CD4-positive, alpha-beta T cell treated with Interleukin-17A for 4 hours (primary cell): ENCODE measurements around the gene MPHOSPH10.
A peak's percentile ranks its signal among the peaks of the same experiment; 100 is the strongest.
"Not testable (repeated sequence)": the region's sequence is repeated elsewhere in the genome, so short reads cannot be mapped to it uniquely, and the experiment has no call there.

Experiments used
- DNase-seq: peaks from one replicate; pipeline ENCODE4 v3.0.0-alpha.2; 2020; ENCODE audit warnings: mixed read lengths

Gene MPHOSPH10

GRCh38 chr2:71125506-71126294 is 4.7 kb upstream of the MPHOSPH10 start:
- no peak for DNase-seq

- DNase-seq: no peak
Measured at GRCh38 chr2:71126957-71127356, 3.5 kb upstream of the MPHOSPH10 start.

DNA sequence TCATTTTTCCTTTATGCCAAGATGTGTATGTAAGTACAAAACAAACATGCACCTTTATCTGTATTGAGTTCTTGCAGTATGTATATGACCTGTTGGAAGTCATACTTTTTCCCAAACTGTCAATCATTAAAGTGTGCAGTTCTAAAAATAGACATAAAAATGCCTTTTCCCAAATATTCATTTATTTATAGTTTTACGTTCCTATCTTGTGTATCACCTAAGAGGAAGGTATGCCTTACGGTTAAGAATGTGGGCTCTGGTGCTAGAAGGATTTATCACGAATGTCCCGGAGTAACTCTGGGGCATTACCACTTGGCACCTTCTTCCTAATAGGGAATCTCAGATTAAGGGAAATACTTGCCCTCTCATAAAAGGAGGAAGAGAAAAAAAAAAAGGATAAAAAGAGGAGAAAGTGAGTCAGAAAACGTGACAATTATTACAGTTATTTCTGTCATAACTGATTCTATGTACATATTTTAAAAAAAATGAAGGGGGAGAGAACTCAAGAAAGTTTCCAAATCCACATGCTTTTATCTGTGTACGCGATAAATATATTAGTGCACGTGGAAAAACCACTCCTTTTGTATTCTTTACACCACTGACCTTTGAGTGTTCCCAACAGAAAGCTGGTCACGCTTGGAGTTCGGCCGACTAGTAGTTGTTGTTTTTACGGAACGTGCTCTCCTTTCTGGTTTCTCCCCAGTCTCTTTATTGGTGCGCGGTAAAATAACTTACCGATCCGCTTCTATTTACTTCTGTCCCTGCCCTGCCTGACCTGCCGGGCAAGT is 1.1 kb upstream of the MPHOSPH10 start:
- no peak for DNase-seq

DNA sequence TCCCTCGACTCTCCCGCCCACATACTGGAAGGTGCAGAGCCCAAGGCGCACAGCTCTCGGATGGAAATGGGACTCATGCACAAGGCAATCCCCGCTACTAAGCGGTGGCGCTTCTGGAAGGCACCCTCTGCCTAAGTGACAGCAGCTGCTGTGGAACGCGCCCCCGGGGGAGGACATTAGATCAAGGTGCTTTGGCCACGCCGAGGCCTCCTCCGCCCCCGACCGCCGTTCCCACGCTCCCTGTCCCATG is 607 bp upstream of the MPHOSPH10 start:
- DNase-seq: no peak

DNA sequence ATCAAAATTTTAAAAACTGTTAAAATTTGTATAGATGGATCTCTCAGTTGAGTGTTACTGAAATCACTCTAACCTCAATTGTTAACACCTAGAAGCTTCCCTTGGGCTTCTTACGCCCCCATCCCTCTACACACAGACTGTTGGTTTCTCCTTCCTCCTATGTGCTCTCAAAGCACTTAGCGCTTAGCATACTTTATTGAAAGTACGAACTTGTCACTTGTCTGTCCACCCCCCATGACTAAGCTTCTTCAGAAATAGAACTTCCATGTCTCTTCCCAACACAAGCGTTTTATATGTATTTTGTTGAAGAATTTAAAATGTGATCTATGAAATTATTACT is 441 bp downstream of the MPHOSPH10 start:
- no peak for DNase-seq

GRCh38 chr2:71131387-71132166 is 1.1 kb downstream of the MPHOSPH10 start:
- DNase-seq: not testable (repeated sequence)

DNA sequence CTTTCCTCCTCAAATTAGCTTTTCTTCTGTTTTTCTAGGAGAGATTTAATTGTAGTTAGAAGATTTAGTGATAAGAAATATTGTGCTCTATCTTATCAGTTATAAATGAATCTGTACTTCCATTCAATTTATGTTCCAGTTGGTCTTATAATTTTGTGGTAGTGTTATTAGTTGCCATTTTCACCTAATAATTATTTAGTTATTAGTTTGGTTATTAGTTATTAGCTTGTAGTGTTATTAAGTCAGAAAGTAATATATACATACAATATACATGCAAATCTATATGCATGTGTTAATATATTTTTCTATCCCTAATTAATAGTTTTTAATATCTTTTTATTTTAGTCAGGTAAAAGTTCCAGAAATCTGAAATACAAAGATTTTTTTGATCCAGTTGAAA is 3.2 kb downstream of the MPHOSPH10 start:
- DNase-seq: no peak

DNA sequence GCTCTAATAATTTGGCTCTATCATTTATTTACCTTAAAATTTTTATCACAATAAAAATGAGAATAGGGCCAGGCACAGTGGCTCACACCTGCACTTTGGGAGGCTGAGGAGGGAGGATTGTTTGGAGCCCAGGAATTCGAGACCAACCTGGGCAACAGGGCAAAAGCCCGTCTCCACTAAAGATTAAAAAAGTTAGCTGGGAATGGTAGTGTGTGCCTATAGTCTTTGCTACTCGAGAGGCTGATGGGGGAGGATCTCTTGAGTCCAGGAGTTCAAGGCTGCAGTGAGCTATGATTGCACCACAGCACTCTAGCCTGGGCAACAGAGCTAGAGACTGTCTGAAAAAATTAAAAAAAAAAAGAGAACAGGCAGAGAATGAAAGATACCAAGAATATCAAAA is 5.7 kb downstream of the MPHOSPH10 start:
- DNase-seq: no peak

DNA sequence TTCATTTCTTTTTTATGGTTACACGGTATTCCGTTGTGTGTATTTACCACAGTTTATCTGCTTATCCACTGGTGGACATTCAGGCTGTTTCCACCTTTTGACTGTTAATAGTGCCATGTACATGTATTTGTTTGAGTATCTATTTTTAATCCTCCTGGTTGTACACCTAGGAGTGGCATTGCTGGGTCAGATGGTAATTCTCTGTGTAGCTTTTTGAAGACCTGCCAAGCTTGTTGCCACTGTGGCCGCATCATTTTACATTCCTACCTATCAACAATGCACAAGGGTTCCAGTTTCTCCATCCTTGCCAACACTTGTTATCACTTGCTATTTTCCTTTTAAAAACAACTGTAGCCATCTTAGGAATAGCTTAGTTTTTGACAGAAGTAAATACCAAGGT is 13.3 kb downstream of the MPHOSPH10 start:
- DNase-seq: no peak

GRCh38 chr2:71148506-71149063 is 18.2 kb downstream of the MPHOSPH10 start:
- DNase-seq: no peak

GRCh38 chr2:71150082-71150816 is 19.8 kb downstream of the MPHOSPH10 start:
- no peak for DNase-seq

- no peak for DNase-seq
Measured at GRCh38 chr2:71151620-71152019, 21.2 kb downstream of the MPHOSPH10 start.

- DNase-seq: no peak
Measured at GRCh38 chr2:71153585-71154224, 23.3 kb downstream of the MPHOSPH10 start.

DNA sequence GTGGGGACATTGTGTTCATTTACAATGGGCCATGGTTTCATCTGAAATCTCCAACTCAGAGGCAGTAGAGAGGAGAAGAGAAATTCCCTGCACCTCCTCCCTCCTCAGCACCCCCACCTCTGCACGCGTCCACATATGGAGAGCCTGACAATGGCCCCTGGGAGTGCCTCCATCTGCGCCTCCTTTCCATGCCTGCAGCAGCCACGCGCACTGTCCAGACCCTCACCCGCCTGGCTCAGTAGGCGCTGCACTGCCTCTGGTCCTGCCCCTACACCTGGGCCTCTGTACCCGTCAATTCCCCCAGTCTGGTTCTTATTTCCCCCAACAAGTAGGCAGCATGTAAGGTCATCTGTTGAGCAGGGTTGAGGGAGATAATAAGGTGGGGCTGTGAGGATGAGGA is 23.8 kb downstream of the MPHOSPH10 start:
- DNase-seq: no peak

DNA sequence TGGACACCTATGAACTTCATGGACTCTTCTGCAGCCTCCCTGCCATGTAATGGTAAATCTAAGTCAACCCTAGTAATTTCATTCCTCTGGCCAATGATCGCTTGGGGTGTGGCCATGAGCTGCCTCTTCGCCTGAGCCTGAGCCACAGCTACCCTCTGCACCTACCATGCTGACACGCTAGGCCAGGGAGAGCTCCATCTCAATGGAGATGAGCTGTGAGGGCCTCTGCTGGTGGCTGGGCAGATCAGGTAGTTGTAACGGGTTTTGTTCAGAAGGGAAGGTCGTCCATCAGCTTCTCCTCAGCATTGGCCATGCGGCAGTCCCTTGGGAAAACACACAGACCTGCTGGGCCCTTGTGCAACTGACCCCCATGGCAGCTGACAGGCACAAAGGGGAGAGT is 24.4 kb downstream of the MPHOSPH10 start:
- peak; percentile 17 for DNase-seq

DNA sequence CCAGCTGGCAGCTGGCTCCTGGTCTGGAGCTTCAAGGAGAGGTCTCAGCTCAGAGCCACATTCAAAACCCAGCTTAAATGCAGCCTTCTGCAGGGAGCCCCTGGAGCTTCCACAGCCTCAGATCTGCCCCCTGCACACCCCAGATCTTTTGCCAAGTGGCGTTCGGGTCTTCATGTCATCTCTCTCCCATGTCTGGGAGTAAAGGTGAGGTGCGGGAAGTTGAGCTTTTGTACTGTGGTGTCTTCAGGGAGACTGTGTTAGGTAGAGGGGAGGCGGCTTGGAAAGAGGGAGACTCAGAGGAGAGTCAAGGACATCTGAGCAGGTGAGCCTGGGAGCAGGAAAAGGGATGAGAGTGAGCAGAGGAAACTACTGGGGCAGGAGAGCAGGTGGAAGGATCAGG is 25.4 kb downstream of the MPHOSPH10 start:
- no peak for DNase-seq

DNA sequence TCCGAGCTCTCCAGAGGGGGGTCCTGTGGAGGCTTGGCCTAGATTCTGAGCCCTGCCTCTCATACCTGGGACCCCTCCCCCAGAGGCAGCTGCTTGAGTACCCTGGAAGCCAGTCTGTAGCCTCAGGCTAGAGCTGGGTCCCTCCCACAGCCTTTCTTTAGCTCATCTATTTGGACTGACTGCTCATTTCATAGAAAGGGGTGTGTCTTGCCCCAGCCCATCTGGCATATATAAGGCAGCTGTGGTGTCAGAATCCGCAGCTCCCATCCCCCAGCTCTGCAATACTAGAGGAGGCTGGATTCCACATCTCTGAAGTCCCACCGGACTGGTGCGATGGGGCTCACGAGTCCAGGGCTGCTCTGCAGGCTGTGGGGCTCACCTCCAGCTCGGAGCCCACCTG is 26.1 kb downstream of the MPHOSPH10 start:
- no peak for DNase-seq

GRCh38 chr2:71157124-71157793 is 26.8 kb downstream of the MPHOSPH10 start:
- DNase-seq: peak; percentile 75

GRCh38 chr2:71166812-71167211 is 36.4 kb downstream of the MPHOSPH10 start:
- DNase-seq: no peak

DNA sequence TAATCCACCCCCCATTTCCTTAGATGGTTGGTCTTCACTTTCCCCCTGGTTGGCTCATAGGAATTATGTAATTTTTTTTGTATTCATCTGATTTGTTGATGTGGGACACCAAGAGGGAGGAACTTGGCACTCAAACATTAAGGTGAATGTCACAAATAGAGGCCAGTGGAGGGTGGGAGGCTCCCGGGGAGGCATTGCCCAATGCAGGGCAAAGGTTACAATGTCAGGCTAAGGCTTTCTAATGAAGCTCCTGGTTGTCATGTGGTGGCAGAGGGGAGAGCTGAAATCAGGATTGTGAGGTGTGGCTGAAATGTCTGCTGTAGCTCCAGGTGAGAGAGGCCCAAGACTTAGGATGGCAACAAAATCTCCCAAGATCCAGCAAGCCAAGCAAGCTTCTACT is 42.7 kb downstream of the MPHOSPH10 start:
- no peak for DNase-seq

GRCh38 chr2:71174207-71174606 is 43.8 kb downstream of the MPHOSPH10 start:
- DNase-seq: no peak

DNA sequence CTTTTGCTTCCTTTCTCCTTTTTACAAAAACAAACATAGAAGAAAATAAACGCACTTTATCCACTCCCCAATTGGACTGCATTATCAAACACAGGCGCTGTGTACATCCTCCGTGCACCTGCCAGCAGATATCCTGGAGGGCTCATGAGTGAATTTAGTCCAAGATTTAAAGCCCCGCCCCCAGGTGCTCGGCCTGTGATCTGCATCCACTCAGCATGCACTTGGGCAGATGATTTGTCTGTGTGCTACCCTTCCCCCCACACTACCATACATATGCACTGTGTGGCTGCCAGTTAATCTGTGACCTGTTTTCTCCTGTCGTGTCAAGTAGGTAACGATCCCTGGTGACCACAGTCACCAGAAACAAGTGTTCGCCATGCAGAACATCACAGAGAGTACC is 48.4 kb downstream of the MPHOSPH10 start:
- DNase-seq: not testable (repeated sequence)
